NT2/D1 (cell line): ENCODE measurements around the gene ZNF24.

Source experiments
- YY1 ChIP-seq: IDR thresholded peaks from 2 replicates; pipeline ENCODE4 v1.6.1; 2011; ENCODE audit not compliant: insufficient read length, insufficient read depth
- ZNF274 ChIP-seq: IDR thresholded peaks from 2 replicates; pipeline ENCODE4 v1.6.1; 2011; ENCODE audit warnings: mild to moderate bottlenecking, low read depth, low read length

DNA sequence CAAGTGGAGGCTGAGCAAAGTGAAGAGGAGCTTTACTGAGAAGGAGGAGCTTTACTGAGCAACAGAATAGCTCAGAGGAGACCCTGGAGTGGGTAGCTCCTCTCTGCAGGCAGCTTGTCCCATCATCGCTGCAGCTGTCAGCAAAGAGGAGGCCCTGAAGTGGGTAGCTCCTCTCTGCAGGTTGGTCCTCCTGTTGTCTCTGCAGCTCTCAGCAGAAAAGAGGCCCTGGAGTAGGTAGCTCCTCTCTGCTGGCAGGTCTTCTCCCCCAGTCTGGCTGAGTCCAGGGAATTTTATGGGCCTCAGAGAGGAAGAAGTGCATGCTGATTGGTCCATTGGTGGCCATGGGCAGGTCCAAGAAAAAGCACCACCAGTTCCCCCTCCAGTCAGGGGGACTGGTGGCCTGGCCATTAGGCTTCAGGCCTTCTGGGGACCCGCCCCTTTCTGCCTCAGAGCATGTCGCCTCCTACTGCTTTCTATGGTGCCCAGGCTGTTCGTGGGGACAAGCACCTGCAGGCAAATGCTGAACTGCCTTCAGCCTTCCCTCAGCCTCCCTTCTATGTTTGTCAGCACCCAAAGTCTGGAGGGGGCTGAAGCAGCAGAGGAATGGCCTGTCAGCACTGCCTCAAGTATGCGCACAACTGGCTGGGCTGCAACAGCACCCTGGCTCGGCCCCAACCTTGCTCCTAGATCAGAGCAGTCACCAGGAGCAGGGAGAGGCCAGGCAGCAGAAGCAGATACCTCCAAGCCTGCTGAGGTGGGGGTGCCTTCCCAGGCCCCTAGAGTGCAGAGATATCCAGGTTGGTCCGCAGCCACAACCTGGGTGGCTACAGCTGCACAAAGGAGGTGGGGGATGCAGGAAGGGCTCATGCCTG, 60.1 kb downstream of the ZNF24 start:
- TF ChIP-seq YY1 (no peak), ZNF274 (no peak)
